ENCODE measurements around the gene ADAMTSL1. TPM values are rescaled to one million over a fixed set of nuclear protein-coding genes. Genes with fewer than 3 reads are reported as not detected.

ADAMTSL1 gene
- total and polyA plus RNA-seq, 2 of the 8 experiments (the other 6 are each of a cell fraction or from before 2014, with no cell fraction given) = 0.84 to 1.1 TPM

DNA sequence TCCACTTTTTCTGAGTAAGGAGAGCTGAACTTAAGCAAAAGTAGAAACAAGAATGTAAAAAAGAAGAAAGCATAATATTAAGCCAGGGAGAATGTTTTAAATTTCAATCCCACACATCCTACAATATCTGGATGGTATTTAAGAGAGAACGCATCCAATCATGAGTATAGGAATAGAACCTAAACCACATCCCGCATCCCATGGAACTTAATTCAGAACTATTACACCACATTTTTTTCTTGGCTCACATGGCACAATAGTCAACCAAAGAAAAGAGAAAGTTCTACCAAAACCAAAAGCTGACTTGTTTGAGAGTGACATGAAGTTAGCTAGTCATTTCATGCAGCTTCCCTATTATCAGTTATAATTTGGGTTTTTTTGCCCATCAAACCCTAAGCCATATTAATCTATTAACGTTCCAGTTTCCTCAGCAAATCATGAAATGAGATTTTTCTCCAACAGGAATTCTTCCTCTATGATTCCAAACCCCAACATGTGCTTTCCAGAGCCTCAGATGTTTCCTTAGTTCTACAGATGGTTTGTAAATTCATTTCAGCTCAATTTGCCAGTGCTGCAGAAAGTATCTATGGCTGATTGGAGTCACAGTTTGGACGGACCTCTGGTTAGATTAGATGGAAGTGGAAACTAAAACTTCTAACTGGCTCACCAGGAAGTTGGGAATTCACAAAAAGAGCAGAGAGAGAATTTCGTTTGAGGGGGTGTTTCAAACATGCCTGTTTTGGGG, 22.5 kb downstream of the ADAMTSL1 start:
- H4K91ac ChIP-seq (replicated peaks; ENCODE audit: insufficient read length, low read length) = no peak overlapping the region

More for the DNA sequence above, 22.5 kb downstream of the ADAMTSL1 start:
- 88% methylated on average over 5 of the region's 5 CpGs; no CpG with 5 or more reads in 1 of the 2 experiments for WGBS, 2 experiments (ENCODE audit: extremely low coverage in 1 of 2, insufficient coverage in 1 of 2, insufficient read length in 1 of 2, insufficient replicate concordance in 2 of 2, low coverage in 1 of 2, low lambda C conversion rate in 2 of 2, missing lambda C conversion rate in 1 of 2)
- Histone ChIP-seq H3K23me2 (ENCODE audit: low read depth, low read length) (no peaks in the 10 kb centered on the region), H3K79me2 (ENCODE audit: control insufficient read depth in 1 of 2, insufficient read depth in 2 of 2, low read length in 2 of 2) (no peaks in the 10 kb centered on the region), H3K4me2 (ENCODE audit: insufficient read depth in 1 of 2, low read depth in 2 of 2, low read length in 2 of 2) (no peak overlapping the region), H2BK12ac (ENCODE audit: low read depth, low read length) (no peak overlapping the region), H3K4me3 (ENCODE audit: extremely low read depth in 1 of 4, insufficient read depth in 2 of 4, low read depth in 3 of 4, low read length in 4 of 4) (no peak overlapping the region), H3K4ac (replicated peaks; ENCODE audit: insufficient read length, low read depth, low read length) (no peak overlapping the region), H3K9ac (replicated peaks in 1 of 4; ENCODE audit: extremely low read depth in 1 of 4, low read depth in 3 of 4, low read length in 3 of 4) (no peak overlapping the region), H3K23ac (ENCODE audit: insufficient read length) (no peak overlapping the region), H4K8ac (ENCODE audit: extremely low read depth, insufficient read depth, low read length) (no peak overlapping the region), H4K20me1 (replicated peaks in 1 of 2; ENCODE audit: control insufficient read depth in 1 of 2, insufficient read depth in 2 of 2, low read length in 2 of 2) (no peaks in the 10 kb centered on the region), H3K36me3 (ENCODE audit: control insufficient read depth in 2 of 4, insufficient read depth in 4 of 4, low read length in 3 of 4) (no peaks in the 10 kb centered on the region), H3K79me1 (ENCODE audit: low read depth, low read length) (no peaks in the 10 kb centered on the region), H3K27ac (ENCODE audit: low read depth, low read length) (no peak overlapping the region), H4K5ac (ENCODE audit: insufficient read length, low read depth, low read length) (no peak overlapping the region), H3K18ac (ENCODE audit: extremely low read depth, low read length) (no peak overlapping the region), H2BK15ac (ENCODE audit: low read length) (no peak overlapping the region), H2BK120ac (replicated peaks; ENCODE audit: low read depth, low read length) (no peak overlapping the region), H2AK5ac (ENCODE audit: low read depth, low read length) (no peak overlapping the region), H2BK5ac (ENCODE audit: low read depth, low read length) (no peak overlapping the region), H2BK20ac (ENCODE audit: low read length) (no peak overlapping the region), H3K56ac (replicated peaks; ENCODE audit: insufficient read length, low read depth, low read length) (no peak overlapping the region), H3K27me3 (replicated peaks in 1 of 4; ENCODE audit: control insufficient read depth in 3 of 4, extremely low read depth in 1 of 4, insufficient read depth in 3 of 4, low read length in 3 of 4) (no peaks in the 10 kb centered on the region), H3K14ac (ENCODE audit: insufficient read length) (no peak overlapping the region), H3K9me3 (ENCODE audit: insufficient read depth in 2 of 2, low read depth in 1 of 2, low read length in 1 of 2) (no peaks in the 10 kb centered on the region), H2AFZ (ENCODE audit: low read length) (no peak overlapping the region; the same call in 1 of the 2 replicates), H3K4me1 (replicated peaks in 1 of 4; ENCODE audit: control insufficient read depth in 3 of 4, insufficient read depth in 4 of 4, low read length in 3 of 4) (no peaks in the 10 kb centered on the region)
- CTCF ChIA-PET (ENCODE audit: partially characterized antibody) = interaction anchor here (0.9 kb wide), 1 partner anchor 20 kb away, joined by 4 read pairs; no protein-coding TSS in a partner anchor
- FAIRE-seq (no peak), DNase-seq (ENCODE audit: low read depth in 1 of 2, low spot score in 2 of 2) (no peak)
- POLR2A ChIA-PET (ENCODE audit: partially characterized antibody) = no interaction called here
- TF ChIP-seq, protein P1, sequence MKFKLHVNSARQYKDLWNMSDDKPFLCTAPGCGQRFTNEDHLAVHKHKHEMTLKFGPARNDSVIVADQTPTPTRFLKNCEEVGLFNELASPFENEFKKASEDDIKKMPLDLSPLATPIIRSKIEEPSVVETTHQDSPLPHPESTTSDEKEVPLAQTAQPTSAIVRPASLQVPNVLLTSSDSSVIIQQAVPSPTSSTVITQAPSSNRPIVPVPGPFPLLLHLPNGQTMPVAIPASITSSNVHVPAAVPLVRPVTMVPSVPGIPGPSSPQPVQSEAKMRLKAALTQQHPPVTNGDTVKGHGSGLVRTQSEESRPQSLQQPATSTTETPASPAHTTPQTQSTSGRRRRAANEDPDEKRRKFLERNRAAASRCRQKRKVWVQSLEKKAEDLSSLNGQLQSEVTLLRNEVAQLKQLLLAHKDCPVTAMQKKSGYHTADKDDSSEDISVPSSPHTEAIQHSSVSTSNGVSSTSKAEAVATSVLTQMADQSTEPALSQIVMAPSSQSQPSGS (IDR thresholded peaks at IDR 0.05; ENCODE audit: low read length) = no peak
- TF ChIP-seq RBBP5 (IDR thresholded peaks at IDR 0.05; ENCODE audit: borderline replicate concordance, low read depth, low read length) (no peak), CBX5 (IDR thresholded peaks at IDR 0.05; ENCODE audit: low read depth, low read length) (no peak), KDM5A (IDR thresholded peaks at IDR 0.05; ENCODE audit: low read length) (no peak), SRF (IDR thresholded peaks at IDR 0.05; ENCODE audit: low read depth, low read length) (no peak)

Measured in H1 (cell line).